H1 (cell line): Measurements from ENCODE around the gene ABCC4. TPM values are rescaled to one million over a fixed set of nuclear protein-coding genes. Genes with fewer than 3 reads are reported as not detected.

Experiments used
- BRCA1 ChIP-seq: IDR thresholded peaks from 2 replicates; pipeline ENCODE4 v1.6.1; 2012; ENCODE audit warnings: low read depth, low read length, improper control_type of control experiment
- NRF1 ChIP-seq: IDR thresholded peaks from 2 replicates; pipeline ENCODE4 v1.6.1; 2011; ENCODE audit warnings: mild to moderate bottlenecking, low read depth, low read length, improper control_type of control experiment
- POLR2AphosphoS5 ChIP-seq: IDR thresholded peaks from 2 replicates; pipeline ENCODE4 v1.6.1; 2011; ENCODE audit warnings: low read depth, low read length
- TEAD4 ChIP-seq: IDR thresholded peaks from 2 replicates; pipeline ENCODE4 v1.6.1; 2012; ENCODE audit warnings: low read depth, low read length, inconsistent platforms, mixed read lengths
- polyA plus RNA-seq, 7 experiments: library from polyadenylated mRNA; depleted of rRNA in 3 of 7; stranded (reverse) in 5 of 7; unstranded in 2 of 7; fragments of >200 nt in 5 of 7; fragments of 200-250 nt in 2 of 7; gene quantifications; 1 replicate in 5 of 7; 2 replicates in 1 of 7; 4 replicates in 1 of 7; pipeline versions ENCODE4 v1.2.1 to v1.2.3, GENCODE V29; 2011 to 2013; ENCODE audit warnings: missing spikeins in 2 of 7, mixed read lengths in 2 of 7
- total RNA-seq: library from RNA; stranded (reverse); fragmentation: NEBNext Ultra II Directional; extraction: Animal tissue kit (Norgen Biotek cat#: 25700); gene quantifications from 2 replicates; pipeline ENCODE4 v1.2.1, GENCODE V29; 2021

The ABCC4 gene
- total and polyA plus RNA-seq, 2 of the 8 experiments (the other 6 are each of a cell fraction or from before 2014, with no cell fraction given) = 4.0 to 14.1 TPM

- TF ChIP-seq TEAD4 (no peak), POLR2AphosphoS5 (no peak), NRF1 (no peak), BRCA1 (no peak)
Measured at GRCh38 chr13:95226050-95226449, 75.2 kb downstream of the ABCC4 start (continued).
